Right lobe of liver (tissue), 6 donors: ENCODE measurements around the gene IGF1R. TPM values are rescaled to one million over a fixed set of nuclear protein-coding genes. Genes with fewer than 3 reads are reported as not detected.
A peak's percentile ranks its signal among the peaks of the same experiment; 100 is the strongest.

Experiments
- ATAC-seq, 4 donors: fragments of 200-7000 bp; cut with Tn5 transposase; one replicate each; pipeline ENCODE4 v1.9.1; 2020; ENCODE audit warnings: mild to moderate bottlenecking in 4 of 4, moderate library complexity in 4 of 4
- DNase-seq, 3 donors: peaks; one replicate each; pipeline ENCODE4 v3.0.0-alpha.2; 2020
- H3K27ac ChIP-seq, 3 donors: fragments of 200-600 bp; one replicate each; pipeline ENCODE4 v1.8.0; 2022
- H3K27me3 ChIP-seq, 2 donors: fragments of 200-600 bp; one replicate each; pipeline ENCODE4 v1.8.0; 2022
- H3K36me3 ChIP-seq, 4 donors: fragments of 200-600 bp; sonication (generic) in 1 of 4; one replicate each; pipeline versions ENCODE4 v1.5.1 to v1.8.0; 2017 to 2022; ENCODE audit warnings: control low read depth in 1 of 4
- H3K4me1 ChIP-seq, 4 donors: fragments of 200-600 bp; sonication (generic) in 1 of 4; one replicate each; pipeline versions ENCODE4 v1.5.1 to v1.8.0; 2017 to 2022; ENCODE audit warnings: control low read depth in 1 of 4
- H3K4me3 ChIP-seq, 3 donors: fragments of 200-600 bp; one replicate each; pipeline ENCODE4 v1.8.0; 2022
- H3K9me3 ChIP-seq, 4 donors: fragments of 200-600 bp; sonication (generic) in 1 of 4; one replicate each; pipeline versions ENCODE4 v1.5.1 to v1.8.0; 2017 to 2022; ENCODE audit warnings: control low read depth in 1 of 4
- POLR2A ChIP-seq: fragments of 450-650 bp; IDR thresholded peaks from one replicate; pipeline ENCODE4 v1.6.1; 2017; ENCODE audit warnings: antibody characterized with exemption, mild to moderate bottlenecking
- WGBS: methylation state at CpG from one replicate; pipeline ENCODE4 v1.1.6; 2018; ENCODE audit warnings: low coverage, low lambda C conversion rate; ENCODE audit not compliant: insufficient coverage; ENCODE audit errors: missing lambda C conversion rate; 5-methylcytosine and 5-hydroxymethylcytosine counted together
- intact Hi-C, 2 donors: fragments of 100-400 bp; cut with DNase I; formaldehyde crosslinking; loops; one replicate each; pipeline versions ENCODE4 v1.11.2 to v1.14.1; 2022
- total RNA-seq, 6 experiments: library from RNA; depleted of rRNA in 2 of 6; stranded (reverse); fragments of >200 nt in 2 of 6; fragmentation: NEBNext Ultra II Directional in 3 of 6; extraction: Animal tissue kit (Norgen Biotek cat#: 25700) in 3 of 6; gene quantifications; one replicate each; pipeline versions ENCODE4 v1.1.0 to v1.2.4, GENCODE V29; 2016 to 2023
- TF ChIP-seq, protein P1 (sequence below), 4 donors: fragments of 200-600 bp in 3 of 4; fragments of 450-650 bp in 1 of 4; IDR thresholded peaks; one replicate each; pipeline versions ENCODE4 v1.5.1 to v1.8.0; 2016 to 2022; ENCODE audit warnings: antibody characterized with exemption in 4 of 4, mild to moderate bottlenecking in 2 of 4
- donor health status: DM: no; HTN: yes; CAD: no.
- donor health status: DM: no; HTN: no; CAD: no.
- donor health status: DM: no; HTN: no; CAD: no.
- donor health status: DM: no; HTN: yes; CAD: no.
- donor health status: DM: no; HTN: yes; CAD: no.

IGF1R gene
- total RNA-seq, 6 experiments from 2014 or later = 2.5 to 5.3 (median 3.8) TPM

DNA sequence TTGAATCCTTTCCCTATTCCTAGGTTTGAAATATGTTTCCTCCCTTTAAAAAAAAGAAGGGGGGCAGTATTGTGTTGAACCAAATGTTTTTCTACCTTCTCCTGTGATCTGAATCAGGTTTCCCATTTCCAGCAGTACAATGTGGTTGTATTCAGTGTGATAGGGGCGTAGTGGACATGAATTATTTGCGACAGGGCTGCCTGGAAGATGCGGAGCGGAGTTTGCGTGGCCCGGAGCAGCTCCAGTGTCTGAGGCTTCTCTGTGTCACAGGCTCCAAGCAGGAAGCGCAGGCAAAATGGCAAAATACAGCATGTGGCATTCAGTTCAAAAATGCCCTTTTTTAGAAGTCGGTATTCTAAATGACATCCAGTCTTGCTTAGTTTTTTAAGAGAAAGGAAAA, 204.8 kb downstream of the IGF1R start:
- Histone ChIP-seq H3K36me3 (no peaks in the 10 kb centered on the region), H3K4me3 (peak overlapping the region in 2 of 3 donors; percentile 43 to 50), H3K4me1 (peaks cover 0 to 6% (median 2%) of the 10 kb centered on the region in 4 donors), H3K9me3 (no peaks in the 10 kb centered on the region), H3K27ac (peak overlapping the region; percentile 35 to 81 (median 44)), H3K27me3 (peaks cover 0 to 20% of the 10 kb centered on the region in 2 donors)
- DNase-seq (peak; percentile 71 to 79 (median 73)), ATAC-seq (peak; percentile 76 to 83 (median 78))
- intact Hi-C loops = no loop called here
- under 1% methylated on average over 8 of the region's 8 CpGs for WGBS
- TF ChIP-seq POLR2A = no peak
- TF ChIP-seq, protein P1, sequence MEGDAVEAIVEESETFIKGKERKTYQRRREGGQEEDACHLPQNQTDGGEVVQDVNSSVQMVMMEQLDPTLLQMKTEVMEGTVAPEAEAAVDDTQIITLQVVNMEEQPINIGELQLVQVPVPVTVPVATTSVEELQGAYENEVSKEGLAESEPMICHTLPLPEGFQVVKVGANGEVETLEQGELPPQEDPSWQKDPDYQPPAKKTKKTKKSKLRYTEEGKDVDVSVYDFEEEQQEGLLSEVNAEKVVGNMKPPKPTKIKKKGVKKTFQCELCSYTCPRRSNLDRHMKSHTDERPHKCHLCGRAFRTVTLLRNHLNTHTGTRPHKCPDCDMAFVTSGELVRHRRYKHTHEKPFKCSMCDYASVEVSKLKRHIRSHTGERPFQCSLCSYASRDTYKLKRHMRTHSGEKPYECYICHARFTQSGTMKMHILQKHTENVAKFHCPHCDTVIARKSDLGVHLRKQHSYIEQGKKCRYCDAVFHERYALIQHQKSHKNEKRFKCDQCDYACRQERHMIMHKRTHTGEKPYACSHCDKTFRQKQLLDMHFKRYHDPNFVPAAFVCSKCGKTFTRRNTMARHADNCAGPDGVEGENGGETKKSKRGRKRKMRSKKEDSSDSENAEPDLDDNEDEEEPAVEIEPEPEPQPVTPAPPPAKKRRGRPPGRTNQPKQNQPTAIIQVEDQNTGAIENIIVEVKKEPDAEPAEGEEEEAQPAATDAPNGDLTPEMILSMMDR (IDR thresholded peaks at IDR 0.05) = no peak

DNA sequence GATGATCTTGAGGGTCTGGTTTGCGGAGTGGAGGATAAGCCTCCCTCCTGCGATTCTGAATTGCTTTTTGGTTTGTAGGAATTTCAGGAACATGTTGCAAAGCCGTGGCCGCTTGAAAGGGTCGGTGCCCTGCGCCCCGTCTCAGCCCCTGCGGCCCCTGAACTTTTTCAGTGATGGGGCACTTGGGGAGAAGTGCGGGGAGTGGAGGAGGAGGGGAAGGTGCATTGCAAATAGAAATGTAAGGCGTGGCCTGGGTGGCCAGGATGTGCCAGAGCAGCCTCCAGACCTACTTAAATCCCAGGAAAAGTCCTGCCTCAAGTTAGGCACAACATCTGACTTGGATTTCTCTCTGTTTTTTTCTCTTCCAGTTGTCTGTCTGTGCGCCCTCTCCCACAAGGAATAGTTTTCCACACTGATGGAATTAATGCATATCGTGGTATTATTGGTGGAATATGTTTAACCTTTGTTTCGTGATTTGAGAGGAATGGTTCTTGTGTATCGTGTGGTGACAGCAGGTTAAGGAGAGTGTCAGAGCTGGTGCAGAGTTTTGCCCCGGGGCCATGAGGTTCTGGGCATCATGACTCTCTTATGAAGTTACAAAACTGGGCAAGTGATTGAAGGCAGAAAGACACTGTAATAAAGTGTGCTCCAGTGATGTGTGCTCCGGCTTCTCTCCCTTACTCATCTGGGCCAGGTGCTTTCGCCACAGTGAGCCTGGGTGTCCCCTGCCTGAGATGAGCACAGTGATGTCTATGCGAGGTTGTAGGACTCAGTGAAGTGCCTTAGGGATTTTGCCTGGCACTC, 205.5 kb downstream of the IGF1R start:
- intact Hi-C loops = no loop called here
- Histone ChIP-seq H3K36me3 (no peaks in the 10 kb centered on the region), H3K4me1 (peaks cover 0 to 6% (median 2%) of the 10 kb centered on the region in 4 donors), H3K9me3 (no peaks in the 10 kb centered on the region), H3K27ac (peak overlapping the region in 1 of 3 donors; percentile 81), H3K4me3 (no peak overlapping the region), H3K27me3 (peaks cover 0 to 13% of the 10 kb centered on the region in 2 donors)
- 40% methylated on average over 16 of the region's 18 CpGs for WGBS
- ATAC-seq = no peak
- TF ChIP-seq, protein P1 (IDR thresholded peaks at IDR 0.05) = no peak
- TF ChIP-seq POLR2A = no peak
- DNase-seq = no peak

DNA sequence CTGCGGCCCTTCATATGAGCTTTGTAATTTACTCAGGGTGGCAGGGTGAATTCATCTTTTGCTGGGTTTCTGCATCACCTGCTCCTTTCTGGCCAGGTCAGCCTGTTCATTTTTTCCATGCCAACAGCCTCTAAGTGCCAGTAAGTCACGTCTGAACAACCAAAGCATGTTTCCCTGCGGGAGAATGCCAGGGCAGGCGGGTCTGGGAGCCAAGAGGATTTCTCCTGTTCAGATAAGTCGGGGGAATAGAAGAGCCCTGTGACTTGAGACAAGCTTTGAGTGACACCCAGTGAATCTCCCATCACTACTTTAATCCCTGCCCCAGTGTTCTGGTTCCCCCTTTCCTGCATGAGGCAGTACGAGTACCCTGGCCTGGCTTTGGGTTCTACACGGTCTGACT, 206.2 kb downstream of the IGF1R start:
- Histone ChIP-seq H3K4me3 (no peak overlapping the region), H3K27ac (no peak overlapping the region), H3K4me1 (peaks cover 0 to 6% (median 2%) of the 10 kb centered on the region in 4 donors), H3K9me3 (no peaks in the 10 kb centered on the region), H3K27me3 (peaks cover 0 to 9% of the 10 kb centered on the region in 2 donors), H3K36me3 (no peaks in the 10 kb centered on the region)
- intact Hi-C loops = no loop called here
- TF ChIP-seq, protein P1 (IDR thresholded peaks at IDR 0.05) = no peak
- no peak for TF ChIP-seq POLR2A
- ATAC-seq (no peak), DNase-seq (no peak)
- WGBS = 33% methylated on average over 6 of the region's 7 CpGs

DNA sequence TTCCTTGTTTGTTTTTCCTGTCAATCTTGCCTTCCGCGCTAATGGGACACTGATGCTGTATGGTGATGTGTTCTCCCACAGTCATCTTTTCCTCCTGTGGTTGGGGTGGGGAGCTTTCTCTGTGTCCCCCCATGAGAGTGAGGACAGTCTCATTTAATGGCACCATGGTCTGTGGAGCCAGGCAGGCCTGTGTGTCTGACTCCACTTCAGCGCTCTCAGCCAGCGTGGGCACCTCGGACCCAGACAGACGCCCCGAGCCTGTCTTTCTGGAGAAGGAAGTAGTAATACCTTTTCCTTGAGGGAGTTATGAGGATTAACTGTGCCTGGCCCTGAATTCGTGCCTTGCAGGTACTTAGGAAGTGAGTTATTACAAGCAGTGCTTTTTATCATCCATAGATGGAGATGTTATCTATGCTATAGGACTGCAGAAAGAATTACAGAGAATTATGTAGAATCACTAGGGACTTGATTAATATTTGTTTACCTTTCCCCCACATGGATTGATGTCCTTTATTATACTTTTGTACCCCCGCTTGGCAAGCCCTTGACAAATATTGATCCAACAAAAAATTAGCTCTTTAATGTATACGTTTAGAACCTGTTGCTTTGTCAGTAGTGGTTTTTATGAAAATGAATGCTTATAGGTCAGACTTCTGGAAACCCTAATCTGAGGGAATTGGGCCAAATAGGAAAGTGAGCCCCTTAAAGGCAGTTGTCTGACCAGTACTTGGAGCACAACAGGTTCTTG, 206.9 kb downstream of the IGF1R start:
- WGBS = 71% methylated on average over 8 of the region's 10 CpGs
- ATAC-seq (no peak), DNase-seq (no peak)
- H3K27ac ChIP-seq = no peak overlapping the region
- TF ChIP-seq, protein P1 (IDR thresholded peaks at IDR 0.05) = no peak
- no peak for TF ChIP-seq POLR2A
- intact Hi-C loops = no loop called here
- peaks cover 0 to 6% (median 2%) of the 10 kb centered on the region in 4 donors for H3K4me1 ChIP-seq
- H3K36me3 ChIP-seq = no peaks in the 10 kb centered on the region
- no peaks in the 10 kb centered on the region for H3K9me3 ChIP-seq
- H3K4me3 ChIP-seq = no peak overlapping the region
- peaks cover 0 to 4% of the 10 kb centered on the region in 2 donors for H3K27me3 ChIP-seq
